GM23338 (cell line): ENCODE measurements around the gene ST3GAL4. TPM values are rescaled to one million over a fixed set of nuclear protein-coding genes. Genes with fewer than 3 reads are reported as not detected.

Experiments
- ATAC-seq: fragments of 200-7000 bp; cut with Tn5 transposase; 3 replicates; pipeline ENCODE4 v1.9.1; 2020
- DNase-seq: peaks from one replicate; pipeline ENCODE4 v3.0.0-alpha.2; 2015; ENCODE audit warnings: low spot score
- H2AFZ ChIP-seq: fragments of 200-600 bp; sonication (generic); 2 replicates; pipeline ENCODE4 v1.8.0; 2016; ENCODE audit warnings: antibody characterized with exemption, mild to moderate bottlenecking, moderate library complexity
- H3F3A ChIP-seq: fragments of 200-600 bp; sonication (generic); replicated peaks from 2 replicates; pipeline ENCODE4 v1.8.0; 2017; ENCODE audit warnings: antibody characterized with exemption, mixed run types, low read depth
- H3K27ac ChIP-seq: fragments of 200-600 bp; sonication (generic); 2 replicates; pipeline ENCODE4 v1.6.1; 2016; ENCODE audit warnings: low read depth
- H3K27me3 ChIP-seq: fragments of 200-600 bp; sonication (generic); 2 replicates; pipeline ENCODE4 v1.8.0; 2016; ENCODE audit warnings: mild to moderate bottlenecking, mixed run types, moderate library complexity; ENCODE audit not compliant: insufficient read depth
- H3K36me3 ChIP-seq: fragments of 200-600 bp; sonication (generic); 2 replicates; pipeline ENCODE4 v1.8.0; 2016; ENCODE audit warnings: mild to moderate bottlenecking; ENCODE audit not compliant: insufficient read depth
- H3K4me1 ChIP-seq: fragments of 200-600 bp; sonication (generic); 2 replicates; pipeline ENCODE4 v1.8.0; 2016; ENCODE audit warnings: mild to moderate bottlenecking, moderate library complexity; ENCODE audit not compliant: insufficient read depth
- H3K4me2 ChIP-seq: fragments of 200-600 bp; sonication (generic); 2 replicates; pipeline ENCODE4 v1.7.1; 2017; ENCODE audit warnings: mixed run types
- H3K4me3 ChIP-seq: fragments of 200-600 bp; sonication (generic); 2 replicates; pipeline ENCODE4 v1.6.1; 2016; ENCODE audit warnings: mixed run types
- H3K79me2 ChIP-seq: fragments of 200-600 bp; sonication (generic); replicated peaks from 2 replicates; pipeline ENCODE4 v1.8.0; 2017; ENCODE audit warnings: mild to moderate bottlenecking; ENCODE audit not compliant: insufficient read depth
- H3K9me2 ChIP-seq: fragments of 200-600 bp; sonication (generic); 2 replicates; pipeline ENCODE4 v1.8.0; 2017; ENCODE audit not compliant: insufficient read depth
- H4K20me1 ChIP-seq: fragments of 200-600 bp; sonication (generic); replicated peaks from 2 replicates; pipeline ENCODE4 v1.8.0; 2017; ENCODE audit warnings: mild to moderate bottlenecking; ENCODE audit not compliant: insufficient read depth
- H3K27ac Mint-ChIP-seq: 2 replicates; pipeline ENCODE4 v1.8.0; 2020; ENCODE audit warnings: inconsistent platforms, mild to moderate bottlenecking, moderate library complexity, mixed read lengths
- H3K27me3 Mint-ChIP-seq: 3 replicates; pipeline ENCODE4 v1.8.0; 2022; ENCODE audit warnings: low read depth, mild to moderate bottlenecking, moderate library complexity, mixed read lengths, inconsistent platforms; ENCODE audit not compliant: insufficient read depth, poor library complexity
- H3K36me3 Mint-ChIP-seq: 3 replicates; pipeline ENCODE4 v1.8.0; 2021; ENCODE audit warnings: low read depth, mild to moderate bottlenecking, inconsistent platforms, moderate library complexity, mixed read lengths
- H3K4me1 Mint-ChIP-seq: 3 replicates; pipeline ENCODE4 v1.8.0; 2020; ENCODE audit warnings: mild to moderate bottlenecking, inconsistent platforms, mixed read lengths
- H3K4me3 Mint-ChIP-seq: 3 replicates; pipeline ENCODE4 v1.8.0; 2021; ENCODE audit warnings: moderate library complexity, mild to moderate bottlenecking, inconsistent platforms, mixed read lengths
- H3K9me3 Mint-ChIP-seq: 3 replicates; pipeline ENCODE4 v1.8.0; 2020; ENCODE audit warnings: moderate library complexity, mild to moderate bottlenecking, inconsistent platforms, mixed read lengths
- CREB1 ChIP-seq: fragments of 250-450 bp; sonication (Bioruptor Pico); IDR thresholded peaks from 2 replicates; pipeline ENCODE4 v1.5.0; 2020; ENCODE audit warnings: low read depth, mild to moderate bottlenecking, moderate library complexity
- ETS1 ChIP-seq: IDR thresholded peaks from 2 replicates; pipeline ENCODE4 v1.6.1; 2016; ENCODE audit warnings: antibody characterized with exemption
- EZH2 ChIP-seq: fragments of 200-600 bp; sonication (generic); IDR thresholded peaks from one replicate; pipeline ENCODE4 v1.8.0; 2017; ENCODE audit warnings: antibody characterized with exemption, mild to moderate bottlenecking, low read depth; ENCODE audit not compliant: unreplicated experiment
- EZH2phosphoT487 ChIP-seq: fragments of 200-600 bp; sonication (generic); IDR thresholded peaks from one replicate; pipeline ENCODE4 v1.8.1; 2018; ENCODE audit warnings: antibody characterized with exemption; ENCODE audit not compliant: unreplicated experiment
- JUNB ChIP-seq: IDR thresholded peaks from one replicate; pipeline ENCODE4 v1.6.1; 2016; ENCODE audit warnings: antibody characterized with exemption; ENCODE audit not compliant: unreplicated experiment
- NANOG ChIP-seq: IDR thresholded peaks from 2 replicates; pipeline ENCODE4 v1.6.1; 2016; ENCODE audit warnings: antibody characterized with exemption, borderline replicate concordance
- POLR2AphosphoS5 ChIP-seq: IDR thresholded peaks from 2 replicates; pipeline ENCODE4 v1.6.1; 2016; ENCODE audit warnings: antibody characterized with exemption, low read depth
- REST ChIP-seq: IDR thresholded peaks from one replicate; pipeline ENCODE4 v1.6.1; 2018; ENCODE audit warnings: antibody characterized with exemption; ENCODE audit not compliant: unreplicated experiment
- STAT1 ChIP-seq: IDR thresholded peaks from one replicate; pipeline ENCODE4 v1.6.1; 2016; ENCODE audit warnings: antibody characterized with exemption; ENCODE audit not compliant: unreplicated experiment
- ZNF114 ChIP-seq: fragments of 250-450 bp; sonication (Bioruptor Pico); IDR thresholded peaks from 2 replicates; pipeline ENCODE4 v1.5.0; 2020; ENCODE audit warnings: mild to moderate bottlenecking, moderate library complexity
- polyA plus RNA-seq: library from polyadenylated mRNA; unstranded; fragments of >200 nt; fragmentation: Nextera tagmentation; extraction: Ambion mirVana; gene quantifications from 2 replicates; pipeline ENCODE4 v1.2.1, GENCODE V29; 2016
- total RNA-seq: library from RNA; depleted of rRNA; stranded (reverse); fragments of >200 nt; shearing (Covaris generic); gene quantifications from 2 replicates; pipeline ENCODE4 v1.2.3, GENCODE V29; 2014
- TF ChIP-seq, protein P1 (sequence below), 2 experiments: fragments of 200-600 bp in 1 of 2; sonication (generic) in 1 of 2; conservative IDR thresholded peaks; 2 replicates each; pipeline versions ENCODE4 v1.5.1 to v1.6.1; 2016 to 2017; ENCODE audit warnings: antibody characterized with exemption in 2 of 2, low read depth in 2 of 2, mild to moderate bottlenecking in 2 of 2, moderate library complexity in 1 of 2

ST3GAL4 gene
- total and polyA plus RNA-seq, 2 experiments from 2014 or later = 10.1 to 28.0 TPM

- TF ChIP-seq ETS1 = no peak
- no peak for TF ChIP-seq STAT1
- TF ChIP-seq, protein P1, sequence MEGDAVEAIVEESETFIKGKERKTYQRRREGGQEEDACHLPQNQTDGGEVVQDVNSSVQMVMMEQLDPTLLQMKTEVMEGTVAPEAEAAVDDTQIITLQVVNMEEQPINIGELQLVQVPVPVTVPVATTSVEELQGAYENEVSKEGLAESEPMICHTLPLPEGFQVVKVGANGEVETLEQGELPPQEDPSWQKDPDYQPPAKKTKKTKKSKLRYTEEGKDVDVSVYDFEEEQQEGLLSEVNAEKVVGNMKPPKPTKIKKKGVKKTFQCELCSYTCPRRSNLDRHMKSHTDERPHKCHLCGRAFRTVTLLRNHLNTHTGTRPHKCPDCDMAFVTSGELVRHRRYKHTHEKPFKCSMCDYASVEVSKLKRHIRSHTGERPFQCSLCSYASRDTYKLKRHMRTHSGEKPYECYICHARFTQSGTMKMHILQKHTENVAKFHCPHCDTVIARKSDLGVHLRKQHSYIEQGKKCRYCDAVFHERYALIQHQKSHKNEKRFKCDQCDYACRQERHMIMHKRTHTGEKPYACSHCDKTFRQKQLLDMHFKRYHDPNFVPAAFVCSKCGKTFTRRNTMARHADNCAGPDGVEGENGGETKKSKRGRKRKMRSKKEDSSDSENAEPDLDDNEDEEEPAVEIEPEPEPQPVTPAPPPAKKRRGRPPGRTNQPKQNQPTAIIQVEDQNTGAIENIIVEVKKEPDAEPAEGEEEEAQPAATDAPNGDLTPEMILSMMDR (conservative IDR thresholded peaks at IDR 0.05; ENCODE audit: low read depth in 2 of 2) = no peak
- TF ChIP-seq CREB1 = no peak
- TF ChIP-seq JUNB = no peak
- no peak for TF ChIP-seq EZH2phosphoT487
- TF ChIP-seq REST = no peak
- no peak for TF ChIP-seq NANOG
- no peak for TF ChIP-seq ZNF114 (CRISPR knock-in tag)
- TF ChIP-seq POLR2AphosphoS5 = no peak
Measured at GRCh38 chr11:126317432-126317755, 38.1 kb upstream of the ST3GAL4 start (continued).

GRCh38 chr11:126317756-126318573 is 37.5 kb upstream of the ST3GAL4 start:
- no peak overlapping the region for H3K4me3 Mint-ChIP-seq
- Histone ChIP-seq H3K4me3 (no peak overlapping the region), H3K9me2 (no peaks in the 10 kb centered on the region), H4K20me1 (no peaks in the 10 kb centered on the region), H3K27me3 (no peaks in the 10 kb centered on the region), H3K36me3 (no peaks in the 10 kb centered on the region), H3K4me1 (no peaks in the 10 kb centered on the region), H3K79me2 (no peaks in the 10 kb centered on the region; the same call in 1 of the 2 replicates), H3F3A (no peaks in the 10 kb centered on the region), H2AFZ (no peak overlapping the region), H3K27ac (no peak overlapping the region), H3K4me2 (no peak overlapping the region)
- H3K4me1 Mint-ChIP-seq = no peaks in the 10 kb centered on the region
- ATAC-seq (no peak), DNase-seq (no peak)
- peaks cover 19% of the 10 kb centered on the region for H3K36me3 Mint-ChIP-seq
- no peak overlapping the region for H3K27ac Mint-ChIP-seq
- H3K27me3 Mint-ChIP-seq = no peaks in the 10 kb centered on the region
- no peaks in the 10 kb centered on the region for H3K9me3 Mint-ChIP-seq
- TF ChIP-seq REST (no peak), ETS1 (no peak), EZH2 (no peak)
